Measurements from ENCODE around the gene DIDO1. TPM values are rescaled to one million over a fixed set of nuclear protein-coding genes. Genes with fewer than 3 reads are reported as not detected.

DIDO1 gene
- total and polyA plus RNA-seq, 9 of the 15 experiments (the other 6 are each of a cell fraction or from before 2014, with no cell fraction given): 4.4 to 46.8 (median 31.2) TPM

DNA sequence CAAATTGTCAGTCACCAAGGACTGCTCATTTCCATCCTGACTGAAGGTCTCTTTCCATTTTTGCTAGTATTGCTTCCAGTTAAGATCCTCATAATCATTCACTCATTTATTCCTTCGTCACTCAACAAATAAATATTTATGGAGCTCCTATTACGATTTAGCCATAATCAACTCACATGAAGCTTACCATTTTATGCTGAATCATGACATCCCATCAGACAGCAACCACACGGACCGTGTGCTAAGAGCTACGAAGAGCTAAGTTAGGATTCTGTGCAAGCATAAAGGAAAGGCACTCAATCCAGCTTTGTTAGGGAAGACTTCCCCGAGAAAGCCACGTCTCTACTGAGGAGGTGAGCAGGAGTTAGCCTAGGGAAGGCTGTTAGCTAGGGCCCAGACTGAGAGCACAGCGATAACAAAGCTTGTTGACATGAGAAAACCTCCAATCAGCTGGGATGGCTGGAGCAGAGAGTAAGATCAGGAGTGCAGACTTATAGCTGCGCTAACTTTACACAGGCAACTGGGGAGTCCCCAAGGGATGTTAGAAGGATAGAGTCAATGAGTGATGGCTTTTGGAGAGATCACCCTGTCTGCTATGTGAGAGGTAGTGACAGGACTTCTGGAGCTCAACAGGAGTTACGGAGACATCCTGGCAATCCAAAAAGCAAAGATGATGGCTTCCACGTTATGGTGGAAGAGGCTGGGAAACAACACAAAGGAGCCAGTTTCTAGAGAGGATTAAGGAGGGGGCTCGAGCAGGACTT is 9.1 kb upstream of the DIDO1 start (continued):
- TF ChIP-seq, protein P1, sequence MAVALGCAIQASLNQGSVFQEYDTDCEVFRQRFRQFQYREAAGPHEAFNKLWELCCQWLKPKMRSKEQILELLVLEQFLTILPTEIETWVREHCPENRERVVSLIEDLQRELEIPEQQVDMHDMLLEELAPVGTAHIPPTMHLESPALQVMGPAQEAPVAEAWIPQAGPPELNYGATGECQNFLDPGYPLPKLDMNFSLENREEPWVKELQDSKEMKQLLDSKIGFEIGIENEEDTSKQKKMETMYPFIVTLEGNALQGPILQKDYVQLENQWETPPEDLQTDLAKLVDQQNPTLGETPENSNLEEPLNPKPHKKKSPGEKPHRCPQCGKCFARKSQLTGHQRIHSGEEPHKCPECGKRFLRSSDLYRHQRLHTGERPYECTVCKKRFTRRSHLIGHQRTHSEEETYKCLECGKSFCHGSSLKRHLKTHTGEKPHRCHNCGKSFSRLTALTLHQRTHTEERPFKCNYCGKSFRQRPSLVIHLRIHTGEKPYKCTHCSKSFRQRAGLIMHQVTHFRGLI (CRISPR knock-in tag; IDR thresholded peaks at IDR 0.05): no peak
- TF ChIP-seq FOXK2 (conservative IDR thresholded peaks at IDR 0.05 in 1 of 2, IDR thresholded peaks at IDR 0.05 in 1 of 2; ENCODE audit: low read depth in 2 of 2) (peak; percentile 70 to 71; a peak in 2 of 4 replicates), NFRKB (IDR thresholded peaks at IDR 0.05; ENCODE audit: low read depth) (no peak), DACH1 (IDR thresholded peaks at IDR 0.05; ENCODE audit: partially characterized antibody) (peak; percentile 20), HNRNPH1 (optimal IDR thresholded peaks at IDR 0.05; ENCODE audit: low read depth, low read length) (no peak), C11orf30 (IDR thresholded peaks at IDR 0.05; ENCODE audit: low read depth) (peak; percentile 94), PPARD (CRISPR knock-in tag; IDR thresholded peaks at IDR 0.05) (no peak), ZFP36 (IDR thresholded peaks at IDR 0.05; ENCODE audit: low read depth, low read length, partially characterized antibody) (no peak), CBX3 (IDR thresholded peaks at IDR 0.05; ENCODE audit: borderline replicate concordance in 1 of 2, low read length in 2 of 2) (no peak), DPF2 (IDR thresholded peaks at IDR 0.05) (peak; percentile 41; the same call in 1 of the 2 replicates)
- TF ChIP-seq, protein P2, sequence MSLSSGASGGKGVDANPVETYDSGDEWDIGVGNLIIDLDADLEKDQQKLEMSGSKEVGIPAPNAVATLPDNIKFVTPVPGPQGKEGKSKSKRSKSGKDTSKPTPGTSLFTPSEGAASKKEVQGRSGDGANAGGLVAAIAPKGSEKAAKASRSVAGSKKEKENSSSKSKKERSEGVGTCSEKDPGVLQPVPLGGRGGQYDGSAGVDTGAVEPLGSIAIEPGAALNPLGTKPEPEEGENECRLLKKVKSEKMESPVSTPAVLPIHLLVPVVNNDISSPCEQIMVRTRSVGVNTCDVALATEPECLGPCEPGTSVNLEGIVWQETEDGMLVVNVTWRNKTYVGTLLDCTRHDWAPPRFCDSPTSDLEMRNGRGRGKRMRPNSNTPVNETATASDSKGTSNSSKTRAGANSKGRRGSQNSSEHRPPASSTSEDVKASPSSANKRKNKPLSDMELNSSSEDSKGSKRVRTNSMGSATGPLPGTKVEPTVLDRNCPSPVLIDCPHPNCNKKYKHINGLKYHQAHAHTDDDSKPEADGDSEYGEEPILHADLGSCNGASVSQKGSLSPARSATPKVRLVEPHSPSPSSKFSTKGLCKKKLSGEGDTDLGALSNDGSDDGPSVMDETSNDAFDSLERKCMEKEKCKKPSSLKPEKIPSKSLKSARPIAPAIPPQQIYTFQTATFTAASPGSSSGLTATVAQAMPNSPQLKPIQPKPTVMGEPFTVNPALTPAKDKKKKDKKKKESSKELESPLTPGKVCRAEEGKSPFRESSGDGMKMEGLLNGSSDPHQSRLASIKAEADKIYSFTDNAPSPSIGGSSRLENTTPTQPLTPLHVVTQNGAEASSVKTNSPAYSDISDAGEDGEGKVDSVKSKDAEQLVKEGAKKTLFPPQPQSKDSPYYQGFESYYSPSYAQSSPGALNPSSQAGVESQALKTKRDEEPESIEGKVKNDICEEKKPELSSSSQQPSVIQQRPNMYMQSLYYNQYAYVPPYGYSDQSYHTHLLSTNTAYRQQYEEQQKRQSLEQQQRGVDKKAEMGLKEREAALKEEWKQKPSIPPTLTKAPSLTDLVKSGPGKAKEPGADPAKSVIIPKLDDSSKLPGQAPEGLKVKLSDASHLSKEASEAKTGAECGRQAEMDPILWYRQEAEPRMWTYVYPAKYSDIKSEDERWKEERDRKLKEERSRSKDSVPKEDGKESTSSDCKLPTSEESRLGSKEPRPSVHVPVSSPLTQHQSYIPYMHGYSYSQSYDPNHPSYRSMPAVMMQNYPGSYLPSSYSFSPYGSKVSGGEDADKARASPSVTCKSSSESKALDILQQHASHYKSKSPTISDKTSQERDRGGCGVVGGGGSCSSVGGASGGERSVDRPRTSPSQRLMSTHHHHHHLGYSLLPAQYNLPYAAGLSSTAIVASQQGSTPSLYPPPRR (CRISPR knock-in tag; IDR thresholded peaks at IDR 0.05; ENCODE audit: borderline replicate concordance): no peak
- TF ChIP-seq, protein P3, sequence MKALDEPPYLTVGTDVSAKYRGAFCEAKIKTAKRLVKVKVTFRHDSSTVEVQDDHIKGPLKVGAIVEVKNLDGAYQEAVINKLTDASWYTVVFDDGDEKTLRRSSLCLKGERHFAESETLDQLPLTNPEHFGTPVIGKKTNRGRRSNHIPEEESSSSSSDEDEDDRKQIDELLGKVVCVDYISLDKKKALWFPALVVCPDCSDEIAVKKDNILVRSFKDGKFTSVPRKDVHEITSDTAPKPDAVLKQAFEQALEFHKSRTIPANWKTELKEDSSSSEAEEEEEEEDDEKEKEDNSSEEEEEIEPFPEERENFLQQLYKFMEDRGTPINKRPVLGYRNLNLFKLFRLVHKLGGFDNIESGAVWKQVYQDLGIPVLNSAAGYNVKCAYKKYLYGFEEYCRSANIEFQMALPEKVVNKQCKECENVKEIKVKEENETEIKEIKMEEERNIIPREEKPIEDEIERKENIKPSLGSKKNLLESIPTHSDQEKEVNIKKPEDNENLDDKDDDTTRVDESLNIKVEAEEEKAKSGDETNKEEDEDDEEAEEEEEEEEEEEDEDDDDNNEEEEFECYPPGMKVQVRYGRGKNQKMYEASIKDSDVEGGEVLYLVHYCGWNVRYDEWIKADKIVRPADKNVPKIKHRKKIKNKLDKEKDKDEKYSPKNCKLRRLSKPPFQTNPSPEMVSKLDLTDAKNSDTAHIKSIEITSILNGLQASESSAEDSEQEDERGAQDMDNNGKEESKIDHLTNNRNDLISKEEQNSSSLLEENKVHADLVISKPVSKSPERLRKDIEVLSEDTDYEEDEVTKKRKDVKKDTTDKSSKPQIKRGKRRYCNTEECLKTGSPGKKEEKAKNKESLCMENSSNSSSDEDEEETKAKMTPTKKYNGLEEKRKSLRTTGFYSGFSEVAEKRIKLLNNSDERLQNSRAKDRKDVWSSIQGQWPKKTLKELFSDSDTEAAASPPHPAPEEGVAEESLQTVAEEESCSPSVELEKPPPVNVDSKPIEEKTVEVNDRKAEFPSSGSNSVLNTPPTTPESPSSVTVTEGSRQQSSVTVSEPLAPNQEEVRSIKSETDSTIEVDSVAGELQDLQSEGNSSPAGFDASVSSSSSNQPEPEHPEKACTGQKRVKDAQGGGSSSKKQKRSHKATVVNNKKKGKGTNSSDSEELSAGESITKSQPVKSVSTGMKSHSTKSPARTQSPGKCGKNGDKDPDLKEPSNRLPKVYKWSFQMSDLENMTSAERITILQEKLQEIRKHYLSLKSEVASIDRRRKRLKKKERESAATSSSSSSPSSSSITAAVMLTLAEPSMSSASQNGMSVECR (CRISPR knock-in tag; IDR thresholded peaks at IDR 0.05): no peak

All from K562 (cell line).